ENCODE data around the gene HSPA9. TPM values are rescaled to one million over a fixed set of nuclear protein-coding genes. Genes with fewer than 3 reads are reported as not detected.
A peak's percentile ranks its signal among the peaks of the same experiment; 100 is the strongest.

The HSPA9 gene
- total and polyA plus RNA-seq, 9 of the 15 experiments (the other 6 are each of a cell fraction or from before 2014, with no cell fraction given): 195 to 583 (median 514) TPM

- TF ChIP-seq U2AF2 (optimal IDR thresholded peaks at IDR 0.05; ENCODE audit: low read depth, low read length) (no peak), CLOCK (CRISPR knock-in tag; IDR thresholded peaks at IDR 0.05; ENCODE audit: borderline replicate concordance) (no peak), GTF2A2 (tag; IDR thresholded peaks at IDR 0.05) (no peak), SMAD2 (IDR thresholded peaks at IDR 0.05; ENCODE audit: low read depth, low read length) (no peak), ZNF384 (IDR thresholded peaks at IDR 0.05; ENCODE audit: low read depth, low read length) (no peak), CC2D1A (IDR thresholded peaks at IDR 0.05) (no peak; the same call in 1 of the 2 replicates), CTCFL (IDR thresholded peaks at IDR 0.05; ENCODE audit: borderline replicate concordance, insufficient read depth, low read depth, low read length, poor library complexity, severe bottlenecking) (no peak), ZNF586 (CRISPR knock-in tag; conservative IDR thresholded peaks at IDR 0.05) (no peak), ZNF780A (CRISPR knock-in tag; IDR thresholded peaks at IDR 0.05) (no peak), NCOA2 (IDR thresholded peaks at IDR 0.05; ENCODE audit: partially characterized antibody in 2 of 2) (no peak), SOX6 (IDR thresholded peaks at IDR 0.05) (peak; percentile 48; the same call in 1 of the 2 replicates), GABPB2 (CRISPR knock-in tag; conservative IDR thresholded peaks at IDR 0.05) (no peak), VEZF1 (CRISPR knock-in tag; IDR thresholded peaks at IDR 0.05) (peak; percentile 98), HDAC8 (tag; IDR thresholded peaks at IDR 0.05) (no peak), TAF9B (IDR thresholded peaks at IDR 0.05; ENCODE audit: partially characterized antibody) (peak; percentile 57), RBM25 (IDR thresholded peaks at IDR 0.05; ENCODE audit: low read depth, low read length, severe bottlenecking) (peak; percentile 77), RBFOX2 (IDR thresholded peaks at IDR 0.05; ENCODE audit: low read depth, low read length) (peak; percentile 98), ZBTB12 (CRISPR knock-in tag; IDR thresholded peaks at IDR 0.05) (peak; percentile 86), ZNF133 (CRISPR knock-in tag; IDR thresholded peaks at IDR 0.05) (no peak), MAZ (CRISPR knock-in tag; conservative IDR thresholded peaks at IDR 0.05 in 1 of 2, IDR thresholded peaks at IDR 0.05 in 1 of 2) (peak; percentile 98 to 100), KLF1 (tag; IDR thresholded peaks at IDR 0.05) (peak; percentile 24; the same call in 1 of the 2 replicates)
Observed at GRCh38 chr5:138542956-138543729, 32.1 kb downstream of the HSPA9 start, which contains the start of gene ETF1 (continued).

Data from K562 (cell line).